Stimulated activated CD4-positive, alpha-beta T cell treated with anti-CD3 and anti-CD28 coated beads, Interleukin-4, amount 100 ng/mL, for 24 hours (primary cell): ENCODE data around the gene NHLRC1.
"Not testable (repeated sequence)": the region's sequence is repeated elsewhere in the genome, so short reads cannot be mapped to it uniquely, and the experiment has no call there.

Experiments
- DNase-seq: peaks from one replicate; pipeline ENCODE4 v3.0.0-alpha.2; 2020

Gene NHLRC1

DNA sequence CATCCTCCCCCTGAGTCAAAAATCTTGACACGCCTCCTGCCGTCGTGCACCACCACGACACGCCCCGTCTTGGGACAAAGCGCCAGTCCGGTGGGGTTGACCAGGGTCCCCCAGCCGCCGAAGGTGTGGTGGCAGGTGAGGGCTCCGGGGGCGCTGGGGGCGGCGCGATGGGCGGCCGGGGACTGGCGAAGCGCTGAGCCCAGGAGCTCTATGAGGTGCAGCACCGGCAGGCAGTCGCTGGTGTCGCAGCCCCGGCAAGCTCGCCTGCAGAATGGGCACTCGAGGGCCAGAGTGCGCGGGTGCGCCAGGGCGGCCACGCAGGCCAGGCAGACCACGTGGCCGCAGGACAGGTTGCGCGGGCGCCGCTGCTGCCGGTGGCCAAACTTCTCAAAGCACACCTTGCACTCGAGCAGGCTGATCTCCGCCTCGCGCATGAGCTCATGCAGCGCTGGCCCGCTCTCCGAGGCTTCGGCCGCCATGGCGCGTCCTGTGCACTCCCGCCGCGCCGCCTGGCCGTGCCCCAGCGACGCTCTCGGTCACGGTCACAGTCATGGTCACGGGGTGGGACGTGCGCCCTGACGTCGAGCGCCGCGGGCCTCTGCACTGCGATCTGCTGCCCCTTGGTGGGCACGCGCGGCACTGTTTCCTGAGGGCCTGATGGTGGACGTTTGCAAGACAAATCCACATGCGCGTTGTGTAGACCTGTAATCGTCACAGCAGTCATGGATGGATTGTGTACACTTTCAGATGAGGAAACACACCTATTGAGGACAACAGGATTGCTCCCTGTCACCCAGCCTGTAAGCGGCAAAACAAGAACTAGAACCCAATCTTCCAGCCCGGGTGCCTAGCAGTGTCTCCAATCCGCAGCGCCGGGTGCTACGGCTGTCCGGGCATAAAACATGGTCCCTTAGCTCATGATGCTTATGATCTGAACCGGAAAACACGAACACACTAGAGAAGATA, at the start of gene NHLRC1:
Gene NHLRC1, minus strand, starts transcription at position 550 of the 966 bp plus-strand sequence. Its CDS starts 71 bp downstream, at position 479.
- DNase-seq = peak; percentile 79

DNA sequence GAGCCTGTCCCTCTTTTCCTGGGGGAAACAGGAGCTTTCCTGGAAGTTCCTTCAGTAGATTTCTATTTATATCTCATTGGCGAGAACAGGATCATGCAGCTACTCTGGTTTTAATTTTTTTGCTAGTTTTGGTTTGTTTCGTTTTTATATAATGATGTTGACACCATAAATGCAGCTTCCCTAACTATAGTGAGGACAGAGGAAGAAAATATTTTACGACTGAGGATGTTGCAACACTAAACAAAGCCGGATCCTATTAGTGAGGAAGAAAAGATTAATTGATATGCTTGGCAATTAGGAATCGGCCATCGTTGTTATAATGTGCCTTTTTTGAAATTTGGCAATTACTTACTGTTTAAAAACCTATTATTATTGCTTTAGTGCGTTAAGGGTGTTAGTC, 49.4 kb upstream of the NHLRC1 start:
- DNase-seq = no peak

DNA sequence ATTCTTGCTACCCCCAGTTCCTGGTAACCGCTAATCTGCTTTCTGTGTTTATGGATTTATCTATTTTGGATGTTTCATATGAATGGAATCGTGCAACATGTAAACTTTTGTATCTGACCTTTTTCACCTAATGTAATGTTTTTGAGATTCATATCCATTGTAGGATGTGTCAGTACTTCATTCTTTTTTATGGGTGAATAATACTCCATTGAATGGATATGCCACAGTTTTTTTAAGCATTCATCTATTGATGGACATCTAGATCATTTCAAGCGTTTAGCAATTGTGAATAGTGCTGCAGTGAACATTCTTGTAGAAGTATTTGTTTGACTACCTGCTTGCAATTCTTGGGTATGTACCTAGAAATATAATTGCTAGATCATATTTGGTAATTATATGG, 45.8 kb upstream of the NHLRC1 start:
- no peak for DNase-seq

DNA sequence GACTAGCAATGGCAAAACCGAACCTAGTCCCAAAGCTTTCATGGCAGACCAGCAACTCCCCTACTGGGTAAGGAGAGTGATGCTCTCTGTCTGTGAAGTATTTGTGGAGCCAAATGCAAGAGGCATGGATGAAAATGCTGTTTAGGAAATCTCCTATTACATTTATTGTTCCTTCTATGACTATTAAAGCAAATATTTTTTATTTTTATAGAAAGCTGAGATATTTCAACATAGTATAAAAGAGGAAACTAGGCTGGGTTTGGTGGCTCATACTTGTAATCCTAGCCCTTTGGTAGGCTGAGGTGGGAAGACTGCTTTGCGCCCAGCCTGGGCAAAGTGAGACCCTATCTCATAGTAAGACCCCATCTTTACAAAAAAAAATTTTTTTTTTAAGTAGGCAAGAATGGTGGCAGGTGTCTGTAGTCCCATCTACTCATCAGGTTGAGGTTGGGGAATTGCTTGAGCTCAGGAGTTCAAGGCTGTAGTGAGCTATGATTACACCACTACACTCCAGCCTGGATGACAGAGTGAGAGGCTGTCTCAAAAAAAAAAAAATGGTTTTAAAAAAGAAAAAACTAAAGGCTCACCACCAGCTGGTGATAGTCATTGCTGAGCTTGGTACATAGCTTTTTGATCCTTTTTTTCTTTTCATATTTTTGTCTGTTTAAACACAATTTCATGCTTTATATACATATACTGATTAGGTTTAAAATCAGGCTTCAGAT, 44.0 kb upstream of the NHLRC1 start:
- DNase-seq = no peak

DNA sequence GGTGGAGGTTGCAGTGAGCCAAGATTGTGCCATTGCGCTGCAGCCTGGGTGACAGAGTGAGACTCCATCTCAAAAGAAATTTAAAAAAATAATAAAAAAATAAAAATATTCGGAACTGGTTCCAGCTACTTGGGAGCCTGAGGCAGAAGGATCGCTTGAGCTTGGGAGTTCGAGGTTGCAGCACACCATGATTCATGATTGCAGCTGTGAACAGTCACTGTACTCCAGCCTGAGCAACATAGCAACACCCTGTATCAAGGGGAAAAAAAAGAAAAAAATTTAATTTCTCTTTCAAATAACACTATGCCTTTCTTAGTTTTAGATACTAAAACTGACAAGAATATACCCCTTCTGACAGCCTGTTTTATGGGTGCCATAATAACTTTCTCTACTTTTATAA, 43.3 kb upstream of the NHLRC1 start:
- DNase-seq = no peak

DNA sequence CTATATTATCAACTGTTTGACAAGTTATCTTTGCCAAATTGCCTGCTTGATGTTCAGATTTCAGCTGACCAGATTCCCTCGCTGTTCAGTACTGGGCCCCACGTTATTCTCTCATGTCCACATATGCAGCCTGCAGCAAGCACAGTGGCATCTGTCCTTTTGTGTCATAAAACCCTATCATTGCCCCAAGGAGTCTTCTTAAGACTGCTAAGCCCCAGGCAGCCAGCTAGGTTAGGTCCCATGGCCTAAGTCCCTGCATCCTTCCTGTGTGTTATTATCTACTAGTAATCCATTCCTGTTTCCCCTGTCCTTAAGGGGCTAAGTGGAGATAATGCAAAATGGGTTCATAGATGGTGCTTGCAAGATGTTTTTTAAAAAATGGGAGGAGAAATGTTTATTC, 39.9 kb upstream of the NHLRC1 start:
- no peak for DNase-seq

DNA sequence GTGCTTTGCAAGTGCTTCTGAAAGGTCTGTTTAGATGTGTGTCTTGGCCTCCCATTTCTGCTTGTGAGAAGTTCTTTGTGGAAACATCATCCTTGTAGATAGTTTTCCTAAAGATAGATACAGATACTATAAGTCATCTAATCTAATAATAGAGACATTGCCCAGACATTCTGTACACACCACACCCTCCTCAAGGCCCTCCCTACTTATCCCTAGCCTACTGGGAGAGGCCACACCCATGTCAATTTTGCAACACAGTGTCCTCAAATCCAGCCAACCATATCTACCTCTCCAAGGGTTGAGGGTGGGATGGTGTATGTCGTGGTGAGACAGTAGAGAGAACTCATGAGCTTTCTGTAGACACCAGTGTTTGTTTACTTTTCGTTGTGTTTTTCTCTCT, 39.0 kb upstream of the NHLRC1 start:
- no peak for DNase-seq

DNA sequence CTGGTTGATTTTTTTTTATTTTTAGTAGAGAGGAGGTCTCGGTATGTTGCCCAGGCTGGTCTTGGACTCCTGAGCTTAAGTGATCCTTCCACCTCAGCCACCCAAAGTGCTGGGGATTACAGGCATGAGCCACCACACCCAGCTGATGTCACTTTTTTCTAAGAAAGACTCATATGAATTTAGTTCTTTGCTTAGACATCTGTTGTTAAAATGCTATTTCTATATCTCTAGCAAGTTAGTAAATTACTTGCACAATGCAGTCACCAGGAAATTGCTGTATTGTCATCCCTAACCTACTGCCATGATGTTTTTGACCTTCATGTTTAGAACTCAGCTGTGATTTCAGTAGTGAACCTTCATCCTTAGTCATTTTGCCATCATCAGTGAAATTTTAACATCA, 38.4 kb upstream of the NHLRC1 start:
- no peak for DNase-seq

DNA sequence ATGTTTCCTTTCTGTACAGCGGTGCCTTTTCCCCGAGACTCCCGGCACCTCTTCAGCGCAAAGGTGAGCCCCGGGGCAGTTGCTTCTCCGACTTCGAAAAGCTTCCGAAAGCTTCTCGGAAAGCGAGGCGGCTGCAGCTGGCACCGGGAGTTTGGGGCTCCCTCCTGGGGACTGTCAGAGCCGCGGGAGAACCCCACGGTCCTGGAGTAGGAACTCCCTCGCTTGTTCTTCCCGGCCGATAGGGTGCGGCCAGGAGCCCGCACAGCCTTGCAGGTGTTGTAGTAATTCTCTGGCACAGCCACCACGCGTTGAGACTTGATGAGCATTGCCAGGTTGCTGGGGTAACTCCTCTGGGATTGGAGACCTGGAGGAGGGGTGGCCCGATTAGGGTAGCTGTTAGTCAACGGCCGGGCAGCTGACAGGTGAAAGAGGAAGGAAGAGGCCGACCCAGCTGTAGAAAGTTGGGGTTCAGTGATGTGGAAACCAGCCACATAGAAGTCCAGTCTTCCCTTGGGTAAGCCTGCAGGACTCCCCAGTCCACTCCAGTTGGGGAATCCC, 33.5 kb upstream of the NHLRC1 start:
- DNase-seq = peak; percentile 44

DNA sequence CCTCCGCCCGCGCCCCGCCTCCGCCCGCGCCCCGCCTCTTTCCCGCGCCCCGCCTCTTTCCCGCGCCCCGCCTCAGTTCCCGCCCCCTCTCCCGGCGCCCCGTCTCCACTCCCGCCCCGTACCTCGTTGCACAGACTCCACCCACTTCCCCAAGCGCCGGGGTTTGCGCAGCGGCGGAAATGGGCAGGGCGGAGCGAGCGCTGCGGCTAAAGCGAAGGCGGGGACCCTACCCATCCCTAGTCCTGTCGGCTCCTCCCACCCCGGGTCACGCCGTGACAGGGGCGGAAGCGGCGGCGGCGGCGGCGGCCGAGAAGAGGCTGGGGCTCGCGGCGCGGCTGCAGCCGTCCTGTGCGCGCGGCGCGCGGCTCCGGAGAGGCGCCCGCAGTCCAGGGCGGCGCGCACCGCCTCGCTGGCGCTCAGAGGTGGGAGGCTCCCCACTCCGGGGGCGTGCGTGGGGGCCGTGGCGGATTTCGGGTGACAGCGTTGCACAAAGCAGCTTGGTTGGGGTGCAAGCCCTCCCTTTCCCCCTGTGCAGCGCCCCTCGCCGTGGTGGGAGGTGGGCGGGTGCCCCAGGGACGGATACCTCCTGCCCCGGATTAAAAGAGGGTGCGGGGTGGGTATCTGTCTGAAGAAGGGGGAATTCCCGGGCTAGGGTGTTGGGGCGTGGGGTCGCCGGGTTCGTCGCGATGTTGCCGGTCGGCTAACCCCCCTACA, 32.8 kb upstream of the NHLRC1 start, which contains the start of gene KDM1B:
Gene KDM1B, plus strand, starts transcription at position 273 of the 714 bp plus-strand sequence. CDS start 4,474 bp downstream, outside the sequence.
- DNase-seq = peak; percentile 98

DNA sequence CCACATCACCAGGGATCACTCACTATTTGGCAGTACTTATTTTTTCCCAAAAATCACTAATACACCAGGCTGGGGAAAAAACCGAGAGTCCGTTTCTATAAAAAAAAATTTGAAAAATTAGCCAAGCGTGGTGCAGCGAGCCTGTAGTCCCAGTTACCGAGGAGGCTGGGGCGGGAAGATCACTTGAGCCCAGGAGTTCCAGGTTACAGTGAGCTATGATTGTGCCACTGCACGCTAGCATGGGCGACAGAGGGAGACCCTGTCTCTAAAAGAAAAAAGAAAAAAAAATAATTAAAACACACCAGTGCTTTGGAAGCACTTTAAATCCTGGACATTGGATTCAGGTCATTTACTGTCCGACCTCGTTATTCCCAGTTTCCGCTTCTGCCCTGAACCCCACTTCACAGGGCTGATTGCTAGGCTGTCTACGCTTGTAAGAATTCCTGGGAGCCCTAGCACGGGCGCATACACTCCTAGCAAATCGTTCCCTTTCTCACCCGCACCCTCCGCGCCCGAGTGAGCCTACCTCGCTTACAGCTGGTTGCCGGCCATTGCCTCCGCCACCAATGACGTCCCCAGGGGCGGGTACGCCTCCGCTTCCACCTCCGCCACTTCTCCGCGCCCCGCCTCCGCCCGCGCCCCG, 32.2 kb upstream of the NHLRC1 start, which contains the start of gene TPMT:
Gene TPMT, minus strand, starts transcription at position 571 of the 643 bp plus-strand sequence. CDS start 5,950 bp downstream, outside the sequence.
- no peak for DNase-seq

DNA sequence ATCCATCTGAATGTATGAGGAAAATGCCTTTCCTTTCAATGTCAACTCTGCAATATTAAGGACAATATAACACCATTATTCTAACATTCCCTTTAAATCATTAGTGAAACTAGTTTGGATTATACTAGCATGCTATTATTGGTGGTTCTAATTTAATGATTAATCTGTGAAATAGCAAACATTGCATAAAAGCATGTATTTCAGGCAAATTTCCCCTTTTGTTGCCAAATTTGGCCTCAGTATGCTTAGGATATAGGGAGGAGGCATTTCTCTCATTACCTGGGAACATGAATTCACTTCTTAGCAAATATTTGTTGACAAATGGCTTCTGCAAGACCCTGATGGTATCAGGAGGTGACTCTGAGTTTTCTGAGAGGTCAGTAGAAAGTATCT, 30.8 kb upstream of the NHLRC1 start:
- no peak for DNase-seq

DNA sequence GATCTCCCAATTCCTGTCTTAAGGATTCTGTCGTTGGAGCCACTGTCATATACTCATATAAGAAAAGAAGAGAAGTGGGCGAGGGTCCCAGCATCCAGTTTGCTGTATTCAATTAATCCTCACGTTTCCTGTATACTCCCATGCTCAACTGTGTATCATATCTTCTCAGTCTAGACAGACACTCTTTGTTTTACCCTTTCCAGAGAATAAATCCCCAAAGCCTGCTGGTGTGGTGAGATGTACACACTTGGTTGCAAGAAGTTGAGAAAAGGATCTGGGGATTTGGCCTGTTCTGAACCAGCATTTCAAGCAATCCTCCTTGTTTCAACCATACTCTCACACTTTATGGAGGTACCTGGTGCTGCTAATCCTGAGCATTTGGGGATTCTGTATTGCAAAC, 29.3 kb upstream of the NHLRC1 start:
- no peak for DNase-seq

DNA sequence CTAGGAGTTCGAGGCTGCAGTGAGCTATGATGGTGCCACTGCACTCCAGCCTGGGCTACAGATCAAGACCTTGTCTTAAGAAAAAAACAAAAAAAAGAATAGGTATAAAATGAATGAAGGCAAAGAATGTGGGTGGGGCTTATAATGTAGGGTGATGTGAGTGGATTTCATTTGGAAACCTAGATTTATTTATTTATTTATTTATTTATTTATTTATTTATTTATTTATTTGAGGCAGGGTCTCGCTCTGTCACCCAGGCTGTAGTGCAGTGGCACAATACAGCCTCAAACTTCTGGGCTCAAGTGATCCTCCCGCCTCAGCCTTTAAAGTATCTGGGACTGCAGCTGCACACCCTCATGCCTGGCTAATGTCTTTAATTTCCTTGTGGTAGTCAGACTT, 28.9 kb upstream of the NHLRC1 start:
- DNase-seq = not testable (repeated sequence)

DNA sequence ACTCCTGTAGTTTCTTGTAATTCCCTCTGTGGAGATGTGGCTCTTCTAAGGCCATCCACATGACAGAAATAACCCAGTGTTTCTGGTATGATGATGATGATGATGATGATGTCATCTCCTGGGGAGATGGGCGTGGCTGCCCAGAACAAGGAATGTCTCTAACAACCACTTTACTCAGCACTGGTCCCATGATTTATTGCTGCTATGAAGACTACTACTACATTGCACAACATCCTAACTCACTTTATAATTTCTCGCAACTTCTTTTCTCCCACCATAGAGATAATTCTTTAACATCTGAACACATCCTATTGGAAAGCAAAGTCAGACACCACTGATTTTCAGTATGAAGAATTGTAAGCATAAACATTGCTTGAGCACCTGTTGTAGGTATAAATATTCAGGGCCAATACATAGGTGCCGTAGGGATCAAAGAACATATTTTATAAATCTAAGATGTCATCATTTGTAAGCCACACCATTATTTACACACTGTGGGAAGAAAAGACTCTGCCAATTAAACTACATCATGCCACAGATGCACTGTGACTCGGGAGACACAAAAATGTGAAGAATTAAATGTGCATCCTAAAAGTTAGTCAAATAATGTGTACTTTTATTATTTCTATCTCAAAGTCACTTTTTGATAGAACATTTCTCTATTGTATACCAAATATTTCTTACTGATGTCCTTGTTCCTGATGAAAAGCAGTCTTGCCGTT, 26.0 kb upstream of the NHLRC1 start:
- DNase-seq = no peak

DNA sequence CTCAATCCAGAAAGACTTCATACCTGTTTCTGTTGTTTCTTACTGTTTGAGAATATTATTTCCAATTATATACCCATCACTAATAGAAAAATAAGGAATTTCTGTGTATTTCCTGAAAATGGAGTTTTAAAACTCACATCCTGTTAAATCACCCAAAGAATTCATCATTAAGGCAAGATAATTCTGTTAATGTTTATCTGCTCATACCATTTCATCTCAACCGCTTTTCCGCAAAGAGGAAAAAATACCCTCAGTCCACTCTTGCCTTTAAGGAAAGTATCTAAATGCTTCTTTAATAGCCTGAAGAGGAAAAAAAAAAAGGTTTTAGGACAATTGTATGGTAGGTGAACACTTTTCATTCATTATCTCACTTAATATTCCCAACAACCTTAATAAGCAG, 25.1 kb upstream of the NHLRC1 start:
- DNase-seq = no peak

DNA sequence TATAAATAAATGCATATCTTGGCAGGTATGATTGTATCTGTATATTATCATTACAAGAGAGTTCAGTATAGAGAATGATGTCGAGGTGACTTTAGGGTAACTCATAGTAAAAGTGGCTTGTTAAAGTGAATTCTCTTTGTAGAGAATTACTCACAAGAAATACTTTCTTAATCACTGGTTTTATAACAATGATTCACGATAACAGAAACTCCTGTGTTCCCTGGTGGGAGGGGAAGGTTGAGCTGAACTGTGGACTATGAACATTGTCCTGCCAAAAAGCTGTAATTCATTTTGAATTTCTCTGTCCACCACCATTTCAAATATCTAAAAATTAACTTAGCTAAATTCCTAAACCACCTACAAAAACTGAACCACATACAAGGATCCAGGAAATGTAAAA, 24.7 kb upstream of the NHLRC1 start:
- DNase-seq = no peak

DNA sequence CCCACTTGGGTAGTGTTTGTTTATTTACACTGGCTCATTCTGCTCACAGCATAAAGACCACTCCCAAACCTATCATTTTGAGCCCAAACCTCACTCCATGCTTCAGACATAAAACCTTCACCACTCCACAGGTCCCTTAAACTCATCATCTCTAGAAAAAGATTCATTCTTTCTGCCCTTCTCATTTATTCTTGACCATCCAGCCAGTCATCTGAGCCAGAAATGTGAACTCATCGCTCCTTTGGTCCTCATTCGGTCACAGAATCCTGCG, 20.0 kb upstream of the NHLRC1 start:
- no peak for DNase-seq

DNA sequence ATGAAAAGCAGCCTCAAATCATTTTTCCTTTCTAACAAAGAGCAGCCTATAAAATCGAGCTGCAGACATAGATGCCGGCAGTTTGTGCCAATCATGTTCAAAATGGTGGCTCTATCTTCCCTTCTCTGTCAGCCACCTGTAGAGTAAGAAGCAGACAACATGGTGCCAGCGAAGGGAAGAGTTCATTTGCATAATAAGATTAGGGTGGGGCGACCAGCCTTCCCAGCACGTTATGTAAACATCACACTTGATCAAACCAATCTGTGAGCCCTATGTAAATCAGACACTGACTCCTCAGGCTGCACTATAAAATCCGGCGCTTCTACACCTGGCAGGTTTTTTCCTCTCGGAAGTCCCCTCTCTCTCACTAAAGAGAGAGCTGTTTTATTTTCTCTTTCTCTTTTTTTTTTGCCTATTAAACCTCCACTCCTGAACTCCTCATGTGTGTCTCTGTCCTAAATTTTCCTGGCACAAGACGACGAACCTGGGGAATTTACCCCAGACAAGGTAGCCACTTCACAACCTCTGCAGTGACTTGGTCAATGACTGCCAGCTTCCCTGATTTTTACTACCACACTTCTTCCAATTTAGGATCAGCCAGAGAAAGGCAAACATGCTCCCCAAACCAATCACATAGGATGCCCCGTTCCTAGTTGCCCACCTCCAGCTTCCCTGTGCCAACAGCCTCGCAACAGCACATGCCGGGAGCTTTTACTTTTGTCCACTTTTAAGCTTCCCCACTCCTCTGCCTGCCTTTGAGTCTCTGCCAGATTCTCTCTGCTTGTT, 19.5 kb upstream of the NHLRC1 start:
- DNase-seq = no peak

DNA sequence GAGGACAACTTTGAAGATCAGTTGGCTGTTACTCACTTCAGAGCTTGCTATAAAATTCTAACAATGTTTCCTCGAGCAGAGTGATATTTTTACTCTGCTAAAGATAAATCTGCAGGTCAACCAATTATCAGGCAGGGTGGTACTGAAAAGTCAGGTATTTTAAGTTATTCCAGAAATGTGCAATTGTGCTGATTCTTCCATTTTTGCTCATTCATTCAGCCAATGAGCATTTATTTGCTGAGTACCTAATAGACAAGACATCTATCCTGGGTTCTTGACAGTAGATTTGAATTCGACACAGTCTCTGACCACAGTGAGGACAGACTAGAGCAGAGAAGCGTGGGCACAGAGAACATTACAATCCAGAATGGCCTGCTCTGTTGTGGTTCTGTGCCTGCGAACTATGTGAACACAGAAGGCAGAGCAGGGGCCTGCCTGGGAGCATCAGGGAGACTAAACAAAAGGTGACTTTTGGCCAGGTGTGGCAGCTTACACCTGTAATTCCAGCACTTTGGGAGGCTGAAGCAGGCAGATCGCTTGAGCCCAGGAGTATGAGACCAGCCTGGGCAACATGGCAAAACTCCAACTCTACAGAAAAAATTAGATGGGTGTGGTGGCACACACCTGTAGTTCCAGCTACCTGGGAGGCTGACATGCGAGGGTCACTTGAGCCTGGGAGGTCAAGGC, 17.6 kb upstream of the NHLRC1 start:
- DNase-seq = no peak
